Measurements from ENCODE around the gene TMPRSS7.

TMPRSS7 gene

GRCh38 chr3:112010636-112011035 is 23.9 kb upstream of the TMPRSS7 start:
- Histone ChIP-seq H3K4me3 (no peak overlapping the region), H3K4me1 (peaks cover 0 to 35% (median 32%) of the 10 kb centered on the region in 10 experiments; a peak in 16 of 20 replicates), H3K27me3 (no peaks in the 10 kb centered on the region), H3K36me3 (no peaks in the 10 kb centered on the region), H3K27ac (no peak overlapping the region), H3K4me2 (peak overlapping the region in 8 of 11 experiments; percentile 4 to 71 (median 58); a peak in 15 of 22 replicates), H4K20me1 (no peaks in the 10 kb centered on the region), H3K9ac (peak overlapping the region in 1 of 11 experiments; percentile 11; a peak in 1 of 22 replicates), H3K9me3 (replicated peaks in 1 of 11) (peaks cover 0 to 3% (median 0%) of the 10 kb centered on the region in 11 experiments; a peak in 4 of 22 replicates)
- no peak for TF ChIP-seq Cebpa-rat (IDR thresholded peaks at IDR 0.05)

GRCh38 chr3:112011376-112011940 is 23.1 kb upstream of the TMPRSS7 start:
- peaks cover 0 to 35% (median 32%) of the 10 kb centered on the region in 10 experiments; a peak in 16 of 20 replicates for H3K4me1 ChIP-seq
- H3K27me3 ChIP-seq = no peaks in the 10 kb centered on the region
- H3K4me3 ChIP-seq = no peak overlapping the region
- TF ChIP-seq Cebpa-rat (IDR thresholded peaks at IDR 0.05) = no peak
- H3K36me3 ChIP-seq = no peaks in the 10 kb centered on the region
- H3K27ac ChIP-seq = no peak overlapping the region
- peaks cover 0 to 3% (median 0%) of the 10 kb centered on the region in 11 experiments; a peak in 4 of 22 replicates for H3K9me3 ChIP-seq (replicated peaks in 1 of 11)
- no peak overlapping the region for H3K9ac ChIP-seq
- H3K4me2 ChIP-seq = peak overlapping the region in 7 of 11 experiments; percentile 40 to 71 (median 62); a peak in 14 of 22 replicates
- no peaks in the 10 kb centered on the region for H4K20me1 ChIP-seq

- peak overlapping the region in 5 of 11 experiments; percentile 5 to 71 (median 32); a peak in 9 of 22 replicates for H3K4me2 ChIP-seq
- no peak for TF ChIP-seq Cebpa-rat (IDR thresholded peaks at IDR 0.05)
- no peaks in the 10 kb centered on the region for H3K27me3 ChIP-seq
- H3K9ac ChIP-seq = no peak overlapping the region
- no peaks in the 10 kb centered on the region for H3K36me3 ChIP-seq
- H3K27ac ChIP-seq = no peak overlapping the region
- peaks cover 0 to 3% (median 0%) of the 10 kb centered on the region in 11 experiments; a peak in 4 of 22 replicates for H3K9me3 ChIP-seq (replicated peaks in 1 of 11)
- no peaks in the 10 kb centered on the region for H4K20me1 ChIP-seq
- no peak overlapping the region for H3K4me3 ChIP-seq
- peaks cover 0 to 35% (median 32%) of the 10 kb centered on the region in 10 experiments; a peak in 16 of 20 replicates for H3K4me1 ChIP-seq
Measured at GRCh38 chr3:112012205-112012992, 22.1 kb upstream of the TMPRSS7 start.

- H3K36me3 ChIP-seq = no peaks in the 10 kb centered on the region
- H3K9ac ChIP-seq = no peak overlapping the region
- H3K4me1 ChIP-seq = peaks cover 0 to 35% (median 32%) of the 10 kb centered on the region in 10 experiments; a peak in 16 of 20 replicates
- no peak overlapping the region for H3K27ac ChIP-seq
- H3K9me3 ChIP-seq (replicated peaks in 1 of 11) = peaks cover 0 to 3% (median 0%) of the 10 kb centered on the region in 11 experiments; a peak in 4 of 22 replicates
- no peaks in the 10 kb centered on the region for H3K27me3 ChIP-seq
- no peaks in the 10 kb centered on the region for H4K20me1 ChIP-seq
- peak overlapping the region in 9 of 11 experiments; percentile 5 to 59 (median 17); a peak in 10 of 22 replicates for H3K4me2 ChIP-seq
- no peak overlapping the region for H3K4me3 ChIP-seq
- TF ChIP-seq Cebpa-rat (IDR thresholded peaks at IDR 0.05) = no peak
Measured at GRCh38 chr3:112013058-112013783, 21.3 kb upstream of the TMPRSS7 start.

- H3K9me3 ChIP-seq (replicated peaks in 1 of 11) = peaks cover 0 to 3% (median 0%) of the 10 kb centered on the region in 11 experiments; a peak in 4 of 22 replicates
- no peak overlapping the region for H3K4me3 ChIP-seq
- peak overlapping the region in 2 of 11 experiments; percentile 1 to 59; a peak in 1 of 22 replicates for H3K4me2 ChIP-seq
- no peaks in the 10 kb centered on the region for H3K36me3 ChIP-seq
- H3K4me1 ChIP-seq = peaks cover 0 to 35% (median 32%) of the 10 kb centered on the region in 10 experiments; a peak in 16 of 20 replicates
- no peaks in the 10 kb centered on the region for H3K27me3 ChIP-seq
- 0 out of 22 replicates have a peak overlapping the region, but pooled peaks of 1 of the 11 experiments have one; percentile 13 for H3K9ac ChIP-seq
- H3K27ac ChIP-seq = no peak overlapping the region
- no peaks in the 10 kb centered on the region for H4K20me1 ChIP-seq
- TF ChIP-seq Cebpa-rat (IDR thresholded peaks at IDR 0.05) = no peak
Measured at GRCh38 chr3:112013784-112014143, 20.8 kb upstream of the TMPRSS7 start.

- Histone ChIP-seq H4K20me1 (no peaks in the 10 kb centered on the region), H3K27me3 (no peaks in the 10 kb centered on the region), H3K9me3 (replicated peaks in 1 of 11) (no peaks in the 10 kb centered on the region), H3K4me1 (peaks cover 0 to 17% (median 13%) of the 10 kb centered on the region in 10 experiments; a peak in 15 of 20 replicates), H3K36me3 (no peaks in the 10 kb centered on the region), H3K9ac (no peak overlapping the region), H3K27ac (no peak overlapping the region), H3K4me2 (no peak overlapping the region), H3K4me3 (no peak overlapping the region)
- TF ChIP-seq Cebpa-rat (IDR thresholded peaks at IDR 0.05) = no peak
Measured at GRCh38 chr3:112017091-112017490, 17.4 kb upstream of the TMPRSS7 start.

GRCh38 chr3:112018712-112019111 is 15.8 kb upstream of the TMPRSS7 start:
- Histone ChIP-seq H3K9ac (no peak overlapping the region), H3K27me3 (no peaks in the 10 kb centered on the region), H3K27ac (no peak overlapping the region), H3K4me1 (peaks cover 0 to 4% (median 0%) of the 10 kb centered on the region in 10 experiments; a peak in 4 of 20 replicates), H3K4me3 (no peak overlapping the region), H3K36me3 (no peaks in the 10 kb centered on the region), H3K9me3 (replicated peaks in 1 of 11) (no peaks in the 10 kb centered on the region), H3K4me2 (no peak overlapping the region), H4K20me1 (no peaks in the 10 kb centered on the region)
- no peak for TF ChIP-seq Cebpa-rat (IDR thresholded peaks at IDR 0.05)

- Histone ChIP-seq H3K27me3 (no peaks in the 10 kb centered on the region), H3K9ac (no peak overlapping the region), H3K4me2 (no peak overlapping the region), H3K36me3 (no peaks in the 10 kb centered on the region), H3K9me3 (replicated peaks in 1 of 11) (peaks cover 0 to 4% (median 0%) of the 10 kb centered on the region in 11 experiments; a peak in 1 of 22 replicates), H4K20me1 (no peaks in the 10 kb centered on the region), H3K27ac (no peak overlapping the region), H3K4me1 (no peaks in the 10 kb centered on the region; a peak in 1 of 20 replicates), H3K4me3 (no peak overlapping the region)
- TF ChIP-seq Cebpa-rat (IDR thresholded peaks at IDR 0.05) = no peak
Measured at GRCh38 chr3:112019716-112020115, 14.8 kb upstream of the TMPRSS7 start.

All from BLaER1 treated with 17β-estradiol and CSF1 and Interleukin-3, amounts not matched to agents 10 nM and 100 nM (cell line).